Heart left ventricle (tissue), 16 donors: Measurements from ENCODE around the gene PALD1. TPM values are rescaled to one million over a fixed set of nuclear protein-coding genes. Genes with fewer than 3 reads are reported as not detected.

ENCODE experiments used
- ATAC-seq, 4 donors: fragments of 200-7000 bp; cut with Tn5 transposase; one replicate each; pipeline ENCODE4 v1.9.1; 2020 to 2022; ENCODE audit warnings: moderate library complexity in 4 of 4, mild to moderate bottlenecking in 3 of 4, moderate number of reproducible peaks in 1 of 4
- DNase-seq, 5 donors: peaks; one replicate each; pipeline ENCODE4 v3.0.0-alpha.2; 2020
- H3K27ac ChIP-seq, 12 donors: fragments of 200-600 bp; sonication (generic) in 4 of 12; one replicate each; pipeline versions ENCODE4 v1.5.0 to v1.8.0; 2016 to 2022; ENCODE audit warnings: mild to moderate bottlenecking in 2 of 12
- H3K27me3 ChIP-seq, 9 donors: fragments of 200-600 bp; sonication (generic) in 2 of 9; one replicate each; pipeline versions ENCODE4 v1.5.1 to v1.8.0; 2016 to 2022; ENCODE audit warnings: mild to moderate bottlenecking in 3 of 9
- H3K36me3 ChIP-seq, 9 donors: fragments of 200-600 bp; sonication (generic) in 2 of 9; one replicate each; pipeline versions ENCODE4 v1.5.0 to v1.8.0; 2018 to 2022; ENCODE audit warnings: mild to moderate bottlenecking in 2 of 9
- H3K4me1 ChIP-seq, 12 donors: fragments of 200-600 bp; sonication (generic) in 4 of 12; one replicate each; pipeline versions ENCODE4 v1.5.0 to v1.8.0; 2016 to 2022; ENCODE audit warnings: mild to moderate bottlenecking in 3 of 12
- H3K4me3 ChIP-seq, 12 donors: fragments of 200-600 bp; sonication (generic) in 4 of 12; one replicate each; pipeline versions ENCODE4 v1.5.0 to v1.8.0; 2017 to 2022; ENCODE audit warnings: mild to moderate bottlenecking in 9 of 12, moderate library complexity in 4 of 12
- H3K9me3 ChIP-seq, 12 donors: fragments of 200-600 bp; sonication (generic) in 4 of 12; one replicate each; pipeline versions ENCODE4 v1.5.0 to v1.8.0; 2016 to 2022; ENCODE audit warnings: mild to moderate bottlenecking in 1 of 12
- POLR2A ChIP-seq, 2 donors: fragments of 450-650 bp; IDR thresholded peaks; one replicate each; pipeline ENCODE4 v1.6.1; 2017; ENCODE audit warnings: antibody characterized with exemption in 2 of 2, mild to moderate bottlenecking in 2 of 2, moderate library complexity in 2 of 2
- WGBS, 4 donors: extraction: QIAGEN DNeasy Blood & Tissue Kit in 2 of 4; methylation state at CpG; one replicate each; pipeline versions ENCODE4 v1.1.5 to v1.1.7; 2013 to 2018; 5-methylcytosine and 5-hydroxymethylcytosine counted together
- intact Hi-C, 10 donors: fragments of 100-400 bp; cut with DNase I; formaldehyde crosslinking; loops; one replicate each; pipeline versions ENCODE4 v1.11.1 to v1.14.2; 2022
- polyA plus RNA-seq, 2 donors: library from polyadenylated mRNA; stranded (reverse); fragments of 200-250 nt; gene quantifications; one replicate each; pipeline ENCODE4 v1.2.3, GENCODE V29; 2013
- total RNA-seq, 9 donors: library from RNA; depleted of rRNA in 2 of 9; stranded (reverse); fragments of >200 nt in 2 of 9; fragmentation: NEBNext Ultra II Directional in 3 of 9; extraction: Animal tissue kit (Norgen Biotek cat#: 25700) in 3 of 9; gene quantifications; one replicate each; pipeline versions ENCODE4 v1.1.0 to v1.2.4, GENCODE V29; 2016 to 2023
- TF ChIP-seq, protein P1 (sequence below), 12 donors: fragments of 200-600 bp; sonication (generic) in 4 of 12; IDR thresholded peaks; one replicate each; pipeline versions ENCODE4 v1.5.0 to v1.8.0; 2018 to 2022; ENCODE audit warnings: antibody characterized with exemption in 12 of 12, mild to moderate bottlenecking in 5 of 12
- donor health status: ischemic (EF 13 %, LVEDD 7.1; RV severe dilation, severe dysfunction).
- donor health status: healthy with polysubstance abuse.
- donor health status: DM: no; HTN: yes; CAD: no.
- donor health status: DM: no; HTN: no; CAD: no.
- donor health status: ischemic (EF 25% LVEDD 6.9; RV normal size, moderate dysfunction).
- donor health status: ischemic (EF 25% LVEDD 5.7; RV mildly dilated, moderate dysfunction).
- donor health status: healthy.
- donor health status: DM: yes; HTN: yes; CAD: no.
- donor health status: ischemic (EF 35%, LVEDD 5.7; RV mildly dilated, moderate dysfunction).
- donor health status: nonischemic (EF 11% LVEDD 7.7; RV severe dilation, severe dysfunction).
- donor health status: DM: yes; HTN: yes; CAD: no.
- donor health status: PGD.
- donor health status: ischemic (EF 29% LVEDD 5.4; RV normal size, mild dysfunction).
- donor health status: nonischemic (EF 23%, LVEDD 6.1; RV moderate dilation, normal function).

Gene PALD1
- total and polyA plus RNA-seq, 11 donors: 2.7 to 12.3 (median 5.5) TPM

DNA sequence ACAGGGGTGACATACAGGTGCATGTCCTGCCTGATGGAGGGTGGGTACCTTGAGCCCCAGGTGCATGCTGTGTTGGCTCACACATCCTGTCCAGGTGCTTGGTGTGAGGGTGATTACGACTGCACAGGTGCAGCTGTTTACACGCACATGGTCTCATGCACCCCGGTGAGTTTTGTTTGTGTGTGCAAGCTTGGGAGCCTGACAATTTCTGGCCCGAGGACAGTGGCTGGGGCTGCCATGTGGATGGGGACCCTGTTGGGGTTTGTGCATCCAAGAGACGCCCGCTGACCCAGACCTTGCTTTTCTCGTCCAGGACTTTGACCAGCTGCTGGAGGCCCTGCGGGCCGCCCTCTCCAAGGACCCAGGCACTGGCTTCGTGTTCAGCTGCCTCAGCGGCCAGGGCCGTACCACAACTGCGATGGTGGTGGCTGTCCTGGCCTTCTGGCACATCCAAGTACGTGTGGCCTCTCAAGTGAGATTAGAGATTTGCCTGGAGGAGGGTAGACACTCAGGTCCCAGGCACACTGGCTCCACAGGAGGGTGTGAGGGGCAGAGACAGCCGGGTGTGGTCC lies 62.3 kb downstream of the PALD1 start:
- TF ChIP-seq, protein P1, sequence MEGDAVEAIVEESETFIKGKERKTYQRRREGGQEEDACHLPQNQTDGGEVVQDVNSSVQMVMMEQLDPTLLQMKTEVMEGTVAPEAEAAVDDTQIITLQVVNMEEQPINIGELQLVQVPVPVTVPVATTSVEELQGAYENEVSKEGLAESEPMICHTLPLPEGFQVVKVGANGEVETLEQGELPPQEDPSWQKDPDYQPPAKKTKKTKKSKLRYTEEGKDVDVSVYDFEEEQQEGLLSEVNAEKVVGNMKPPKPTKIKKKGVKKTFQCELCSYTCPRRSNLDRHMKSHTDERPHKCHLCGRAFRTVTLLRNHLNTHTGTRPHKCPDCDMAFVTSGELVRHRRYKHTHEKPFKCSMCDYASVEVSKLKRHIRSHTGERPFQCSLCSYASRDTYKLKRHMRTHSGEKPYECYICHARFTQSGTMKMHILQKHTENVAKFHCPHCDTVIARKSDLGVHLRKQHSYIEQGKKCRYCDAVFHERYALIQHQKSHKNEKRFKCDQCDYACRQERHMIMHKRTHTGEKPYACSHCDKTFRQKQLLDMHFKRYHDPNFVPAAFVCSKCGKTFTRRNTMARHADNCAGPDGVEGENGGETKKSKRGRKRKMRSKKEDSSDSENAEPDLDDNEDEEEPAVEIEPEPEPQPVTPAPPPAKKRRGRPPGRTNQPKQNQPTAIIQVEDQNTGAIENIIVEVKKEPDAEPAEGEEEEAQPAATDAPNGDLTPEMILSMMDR (IDR thresholded peaks at IDR 0.05): peak in 3 of 12 donors; percentile 2 to 24 (median 14)
- no peak for TF ChIP-seq POLR2A (IDR thresholded peaks at IDR 0.05)
- no peak overlapping the region for H3K4me3 ChIP-seq
- no peaks in the 10 kb centered on the region for H3K27me3 ChIP-seq
- 88 to 92% (median 91%) methylated on average over 14 to 15 of the region's 15 CpGs for WGBS, 4 donors
- ATAC-seq (no peak), DNase-seq (peak in 1 of 5 donors; percentile 45)
- H3K27ac ChIP-seq: no peak overlapping the region
- intact Hi-C loops: loop anchor here in 7 of 10 donors (1.0 to 10.0 kb wide), 5 partner anchors 78 to 319 kb away; no protein-coding TSS in a partner anchor
- H3K9me3 ChIP-seq: no peaks in the 10 kb centered on the region
- H3K4me1 ChIP-seq: no peaks in the 10 kb centered on the region
- peaks cover 0 to 62% (median 20%) of the 10 kb centered on the region in 9 donors for H3K36me3 ChIP-seq

DNA sequence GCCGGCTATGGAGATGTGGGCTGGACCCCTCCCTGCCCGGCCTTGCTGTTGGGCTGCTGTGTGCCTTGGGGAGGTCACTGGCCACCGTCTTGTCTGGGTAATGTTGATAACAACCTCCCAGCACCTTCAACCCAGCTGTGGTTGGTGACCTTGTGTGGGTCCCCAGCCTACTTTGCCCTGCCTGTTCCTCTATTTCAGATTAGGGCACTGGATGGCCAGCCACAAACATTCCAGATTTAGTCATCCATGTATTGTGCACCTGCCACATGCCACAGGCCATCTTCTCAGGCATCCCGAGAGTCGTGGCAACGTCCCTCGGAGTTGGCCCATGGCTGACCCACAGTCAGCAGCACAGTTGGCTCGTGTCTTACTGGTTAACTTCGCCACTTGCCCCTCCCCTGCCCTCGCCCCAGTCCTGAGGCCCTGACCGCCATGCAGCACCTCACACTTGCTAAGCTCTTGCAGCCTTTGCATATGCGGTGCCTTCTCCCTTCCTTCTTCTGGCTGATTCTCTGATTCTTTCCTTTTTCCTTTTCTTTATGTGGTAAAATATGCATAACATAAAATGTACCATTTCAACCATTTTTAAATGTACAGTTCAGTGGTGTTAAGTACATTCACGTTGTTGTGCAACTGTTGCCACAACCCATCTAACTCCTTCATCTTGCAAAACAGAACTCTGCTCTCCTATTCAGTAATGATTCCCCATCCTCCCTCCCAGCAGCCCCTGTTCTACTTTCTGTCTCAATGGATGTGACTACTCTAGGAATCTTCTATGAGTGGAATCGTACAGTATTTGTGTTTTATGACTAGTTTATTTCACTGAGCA lies 63.4 kb downstream of the PALD1 start:
- DNase-seq: peak in 1 of 5 donors; percentile 20
- Histone ChIP-seq H3K4me3 (no peak overlapping the region), H3K27me3 (no peaks in the 10 kb centered on the region), H3K36me3 (peaks cover 0 to 52% (median 20%) of the 10 kb centered on the region in 9 donors), H3K9me3 (no peaks in the 10 kb centered on the region), H3K4me1 (peaks cover 0 to 4% (median 0%) of the 10 kb centered on the region in 12 donors), H3K27ac (no peak overlapping the region)
- intact Hi-C loops: loop anchor here in 5 of 10 donors (2.0 to 10.0 kb wide), 4 partner anchors 79 to 320 kb away; no protein-coding TSS in a partner anchor
- TF ChIP-seq, protein P1 (IDR thresholded peaks at IDR 0.05): no peak
- TF ChIP-seq POLR2A (IDR thresholded peaks at IDR 0.05): no peak
- no peak for ATAC-seq
- WGBS, 4 donors: 90 to 94% (median 90%) methylated on average over 14 of the region's 14 CpGs

DNA sequence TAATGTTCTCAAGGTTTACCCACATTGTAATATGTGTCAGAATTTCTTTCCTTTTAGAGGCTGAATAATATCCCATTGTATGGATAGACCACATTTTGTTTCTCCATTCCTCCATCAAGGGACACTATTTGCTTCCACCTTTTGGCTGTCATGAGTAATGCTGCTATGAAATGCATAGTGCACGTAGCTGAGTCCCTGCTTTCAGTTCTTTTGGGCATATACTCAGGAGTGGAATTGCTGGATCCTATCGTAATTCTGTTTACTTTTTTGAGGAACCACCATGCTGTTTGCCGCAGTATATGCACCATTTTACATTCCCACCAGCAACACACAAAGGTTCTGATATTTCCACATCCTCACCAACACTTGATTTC lies 64.0 kb downstream of the PALD1 start:
- DNase-seq (no peak), ATAC-seq (no peak)
- H3K4me1 ChIP-seq: peaks cover 0 to 4% (median 0%) of the 10 kb centered on the region in 12 donors
- H3K36me3 ChIP-seq: peaks cover 0 to 51% (median 23%) of the 10 kb centered on the region in 9 donors
- intact Hi-C loops: loop anchor here in 2 of 10 donors (5.0 to 10.0 kb wide), 2 partner anchors 318 to 320 kb away; no protein-coding TSS in a partner anchor
- WGBS, 4 donors: 88 to 92% (median 90%) methylated on average over 3 of the region's 3 CpGs
- no peak overlapping the region for H3K27ac ChIP-seq
- H3K4me3 ChIP-seq: no peak overlapping the region
- TF ChIP-seq, protein P1 (IDR thresholded peaks at IDR 0.05): peak in 5 of 12 donors; percentile 13 to 34 (median 20)
- TF ChIP-seq POLR2A (IDR thresholded peaks at IDR 0.05): no peak
- no peaks in the 10 kb centered on the region for H3K9me3 ChIP-seq
- no peaks in the 10 kb centered on the region for H3K27me3 ChIP-seq

DNA sequence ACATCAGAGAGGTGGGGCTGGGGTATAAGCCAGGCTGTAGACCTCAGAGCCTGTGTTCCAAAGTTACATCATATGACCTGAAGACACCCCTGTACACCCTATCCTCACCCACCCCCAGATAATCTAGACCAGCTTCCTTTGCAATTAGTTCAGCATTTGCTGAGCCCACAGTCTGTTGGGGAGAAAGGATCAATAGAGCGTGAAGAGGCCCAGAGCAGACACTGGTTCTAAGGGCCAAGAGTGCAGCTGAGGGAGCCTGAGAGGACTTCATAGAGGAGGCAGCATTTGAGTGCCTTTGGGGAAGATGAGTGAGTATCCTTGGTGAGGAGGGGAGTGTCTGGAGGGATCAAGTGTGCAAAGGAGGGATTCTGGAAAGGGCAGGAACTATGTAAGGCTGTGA lies 65.3 kb downstream of the PALD1 start:
- H3K4me3 ChIP-seq: no peak overlapping the region
- WGBS, 4 donors: 92 to 100% (median 98%) methylated on average over 1 of the region's 1 CpG
- H3K9me3 ChIP-seq: no peaks in the 10 kb centered on the region
- no peak for TF ChIP-seq POLR2A (IDR thresholded peaks at IDR 0.05)
- TF ChIP-seq, protein P1 (IDR thresholded peaks at IDR 0.05): no peak
- no peak for ATAC-seq
- intact Hi-C loops: loop anchor here in 2 of 10 donors (5.0 to 10.0 kb wide), 2 partner anchors 319 to 322 kb away; no protein-coding TSS in a partner anchor
- DNase-seq: no peak
- H3K36me3 ChIP-seq: peaks cover 0 to 48% (median 19%) of the 10 kb centered on the region in 9 donors
- H3K27ac ChIP-seq: no peak overlapping the region
- peaks cover 0 to 4% (median 0%) of the 10 kb centered on the region in 12 donors for H3K4me1 ChIP-seq
- no peaks in the 10 kb centered on the region for H3K27me3 ChIP-seq
